NOMO-1 (cell line): ENCODE data around the gene UBXN11.

Source experiments
- DNase-seq, 2 experiments: peaks; one replicate each; lab custom pipeline; 2025; ENCODE audit not compliant: unreplicated experiment in 2 of 2; lab: John Stamatoyannopoulos, UW

UBXN11 gene

DNA sequence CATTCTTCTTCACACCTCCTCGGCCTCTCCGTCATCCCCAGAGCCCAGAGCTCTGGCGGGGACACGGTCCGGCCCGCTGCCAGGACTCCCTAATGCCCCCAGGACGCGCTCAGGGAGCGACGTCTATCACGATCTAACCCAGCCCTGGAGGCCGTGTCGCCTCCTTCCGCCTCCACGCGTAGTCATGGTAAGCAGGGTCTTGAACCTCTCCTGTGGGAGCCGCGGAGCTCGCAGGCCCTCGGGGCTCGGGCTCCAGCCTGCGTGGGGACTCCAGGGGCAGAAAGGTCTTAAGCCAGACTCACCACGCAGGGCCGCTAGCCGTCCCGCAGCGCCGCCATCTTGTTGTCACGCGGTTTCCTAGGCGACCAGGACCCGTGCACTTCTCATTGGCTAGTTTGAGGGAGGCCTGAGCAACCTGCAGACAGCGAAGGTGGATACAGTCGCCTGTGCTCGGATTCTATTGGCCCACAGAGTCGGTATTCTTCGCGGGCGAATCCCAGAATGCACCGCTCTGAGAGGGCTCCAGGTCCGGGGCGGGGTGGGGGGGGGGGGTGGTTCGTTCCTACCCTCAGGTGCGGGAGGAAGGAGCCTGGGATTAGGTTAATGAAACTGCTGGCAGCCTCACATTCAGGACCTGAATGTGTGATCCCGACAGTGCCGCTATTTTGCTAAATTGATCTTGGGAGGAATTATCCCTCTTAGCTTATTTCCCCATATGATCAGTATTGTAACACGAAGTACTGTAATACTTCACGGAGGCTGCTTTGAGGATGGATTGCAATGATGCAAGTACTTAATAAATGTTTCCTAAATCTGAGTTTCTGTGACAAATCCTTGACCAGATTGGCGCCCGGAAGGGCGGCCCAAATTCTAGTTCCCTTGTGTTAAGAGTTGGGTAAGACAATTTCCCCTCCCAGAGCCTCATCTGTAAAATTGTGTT, at the start of gene UBXN11:
TSS of gene UBXN11 (minus strand) at position 347 of the 940 bp plus-strand sequence. CDS start 3,753 bp downstream, outside the sequence.
- DNase-seq = peak; percentile 96

GRCh38 chr1:26356106-26356505, 49.7 kb upstream of the UBXN11 start:
- DNase-seq = no peak

GRCh38 chr1:26354972-26355371, 48.5 kb upstream of the UBXN11 start:
- no peak for DNase-seq

DNA sequence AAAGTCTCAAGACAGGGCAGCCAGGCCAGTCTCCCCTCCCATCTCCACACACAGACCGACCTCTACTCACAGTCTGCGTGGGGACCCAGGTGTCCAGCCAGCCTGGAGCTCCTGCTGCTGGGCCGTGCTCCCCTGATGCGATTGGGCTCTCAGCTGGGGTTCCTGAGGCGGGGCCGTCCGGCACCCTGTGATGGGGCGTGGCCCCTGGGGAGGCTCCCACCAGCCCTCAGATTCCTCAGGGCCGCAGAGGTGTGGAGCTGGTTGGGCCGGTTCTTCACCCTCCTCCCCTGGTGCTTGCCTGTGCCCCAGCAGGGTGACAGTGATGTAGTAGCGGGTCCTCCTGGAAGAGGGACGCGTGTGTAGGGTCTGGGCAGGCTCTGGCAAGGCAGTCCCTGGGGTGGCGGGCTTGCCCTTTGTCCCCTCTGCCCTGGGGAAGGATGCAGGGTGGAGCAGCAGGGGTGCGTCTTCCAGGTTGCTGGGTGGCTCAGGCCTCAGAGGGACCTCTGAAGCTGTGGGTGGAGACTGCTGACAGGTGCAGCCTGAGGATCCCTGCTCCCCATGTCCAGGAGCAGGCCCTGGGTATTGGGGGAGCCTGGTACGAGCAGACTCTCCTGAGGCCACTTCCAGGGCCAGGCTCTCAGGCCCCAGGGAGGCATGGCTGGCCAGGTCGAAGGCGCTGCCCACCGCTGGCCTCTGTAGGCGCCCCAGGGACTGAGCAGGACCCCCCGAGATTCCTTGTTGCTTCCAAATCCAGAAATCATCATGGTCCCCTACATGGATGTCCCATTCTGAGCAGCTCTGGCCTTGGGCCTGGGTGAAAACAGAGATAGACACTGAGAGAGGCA, 47.8 kb upstream of the UBXN11 start, which contains the start of gene CRYBG2:
TSS of gene CRYBG2 (minus strand) at position 155 of the 845 bp plus-strand sequence. CDS start 7,473 bp downstream, outside the sequence.
- DNase-seq = no peak

DNA sequence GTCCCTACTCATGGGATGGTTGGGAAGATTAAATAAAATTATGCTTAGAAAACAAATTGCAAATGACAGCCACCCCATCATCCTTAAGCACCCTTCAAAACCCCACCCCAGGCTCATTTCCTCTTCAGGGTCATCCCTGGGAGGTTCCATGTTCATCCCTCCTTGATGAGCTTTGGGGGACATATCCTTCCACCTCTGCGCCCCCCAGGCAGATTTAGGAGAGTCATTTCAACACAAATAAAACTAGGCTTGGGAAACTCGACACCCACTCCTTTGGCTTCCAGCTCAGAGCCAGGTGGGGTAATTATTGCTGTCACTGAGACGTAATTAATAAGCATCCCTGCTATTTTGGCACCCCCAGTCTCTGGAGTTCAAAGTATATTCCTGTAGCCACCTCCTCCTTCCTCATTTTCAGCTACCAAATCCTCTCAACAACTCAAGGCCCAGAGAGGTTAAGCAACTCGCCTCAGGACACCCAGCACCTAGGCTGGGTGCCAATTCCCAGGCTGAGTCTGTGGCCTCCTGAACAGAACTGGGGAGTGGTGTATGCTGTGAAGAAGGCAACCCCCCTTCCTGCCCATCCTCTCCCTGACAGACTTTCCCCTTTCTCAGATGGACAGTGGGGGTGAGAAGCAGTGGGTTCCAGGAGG, 46.9 kb upstream of the UBXN11 start:
- DNase-seq = no peak

GRCh38 chr1:26352338-26352679, 45.9 kb upstream of the UBXN11 start:
- no peak for DNase-seq

- no peak for DNase-seq
These were observed 45.3 kb upstream of the UBXN11 start for GRCh38 chr1:26351590-26352337.

GRCh38 chr1:26350701-26351589, 44.5 kb upstream of the UBXN11 start:
- no peak for DNase-seq

GRCh38 chr1:26350343-26350700, 43.9 kb upstream of the UBXN11 start:
- DNase-seq = no peak

- DNase-seq = no peak
These were observed 43.4 kb upstream of the UBXN11 start for GRCh38 chr1:26349877-26350244.

DNA sequence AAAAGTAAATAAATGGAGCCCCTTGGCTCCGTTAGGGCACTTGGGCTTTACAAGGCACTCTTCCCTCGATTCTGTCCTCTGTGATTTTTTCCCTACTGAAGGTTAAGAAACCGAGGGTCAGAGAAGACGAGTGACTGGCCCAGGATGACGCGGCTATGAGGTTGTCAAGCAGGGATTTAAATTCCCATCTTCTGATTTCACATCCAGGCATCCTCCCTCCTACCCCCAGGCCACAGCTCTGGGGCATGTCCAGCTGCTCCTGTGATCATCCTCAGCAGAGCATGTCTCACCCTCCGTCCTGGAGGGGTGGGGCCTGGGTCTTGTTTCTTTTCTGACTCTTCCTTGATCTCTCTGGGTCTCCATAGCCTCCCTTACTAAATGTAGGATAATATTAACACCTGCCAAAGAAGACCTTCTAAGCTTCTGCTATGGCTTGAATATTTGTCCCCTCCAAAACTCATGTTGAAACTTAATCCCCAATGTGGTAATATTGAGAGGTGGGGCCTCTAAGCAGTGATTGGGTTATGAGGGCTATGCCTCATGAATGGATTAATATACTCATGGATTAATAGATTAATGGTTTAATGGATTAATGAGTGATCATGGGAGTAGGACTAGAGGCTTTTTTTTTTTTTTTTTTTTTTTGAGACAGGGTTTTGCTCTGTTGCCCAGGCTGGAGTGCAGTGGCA, 42.9 kb upstream of the UBXN11 start:
- no peak for DNase-seq

DNA sequence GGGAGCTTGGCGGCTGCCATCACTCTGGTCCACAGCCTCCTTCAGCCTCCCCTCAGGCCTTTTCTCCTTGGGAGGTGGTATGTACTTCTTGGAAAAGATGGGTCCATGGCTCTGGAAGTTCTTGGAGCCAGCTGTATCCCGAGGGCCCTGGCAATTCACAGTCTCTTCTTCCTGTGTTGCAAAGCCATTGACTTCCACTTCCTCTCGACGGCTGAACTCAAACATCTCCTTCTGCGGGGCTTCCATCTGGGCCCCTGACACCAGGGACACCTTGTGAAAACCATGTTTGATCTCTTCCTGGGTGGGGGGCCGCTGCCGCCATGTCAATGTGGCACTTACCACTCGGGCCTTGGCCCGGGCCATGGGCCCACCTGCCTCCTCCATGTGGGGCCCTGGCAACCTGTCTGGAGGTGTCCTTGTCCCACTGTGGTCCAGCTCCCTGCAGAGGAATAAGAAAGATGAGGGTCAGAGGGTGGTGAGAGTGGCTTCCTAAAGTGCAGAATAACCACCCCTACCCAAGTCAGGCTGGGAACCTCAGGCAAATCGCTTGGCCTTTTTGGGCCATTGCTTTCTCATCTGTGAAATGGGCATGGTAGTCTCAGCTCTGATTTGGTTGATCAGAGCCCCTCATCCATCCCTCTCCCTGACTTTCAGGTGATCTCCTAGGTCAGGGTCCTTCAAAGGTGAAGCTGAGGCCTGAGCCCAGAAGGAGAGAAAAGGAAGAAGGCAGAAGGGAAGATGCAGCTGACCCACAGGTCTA, 40.0 kb upstream of the UBXN11 start:
- DNase-seq = peak in 1 of 2 experiments; percentile 14

DNA sequence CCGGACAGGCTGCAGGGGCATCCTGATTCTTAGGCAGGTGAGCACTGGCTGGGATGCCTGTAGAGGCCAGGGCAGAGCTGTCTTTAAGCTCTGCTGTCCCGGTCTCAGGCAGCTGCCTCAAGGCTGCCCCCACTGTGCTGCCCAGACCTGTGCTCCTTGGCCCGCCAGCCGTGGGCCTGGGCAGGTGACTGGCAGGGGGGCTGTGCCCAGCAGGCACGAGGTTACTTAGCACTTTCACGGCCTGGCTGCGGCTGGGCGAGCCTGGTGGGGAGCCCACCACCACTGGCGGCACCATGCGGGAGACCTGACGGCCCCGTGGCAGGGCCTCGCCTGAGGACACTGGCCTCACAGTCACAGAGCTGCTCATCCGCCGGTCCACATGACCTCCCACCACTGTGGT, 39.3 kb upstream of the UBXN11 start:
- DNase-seq = no peak

DNA sequence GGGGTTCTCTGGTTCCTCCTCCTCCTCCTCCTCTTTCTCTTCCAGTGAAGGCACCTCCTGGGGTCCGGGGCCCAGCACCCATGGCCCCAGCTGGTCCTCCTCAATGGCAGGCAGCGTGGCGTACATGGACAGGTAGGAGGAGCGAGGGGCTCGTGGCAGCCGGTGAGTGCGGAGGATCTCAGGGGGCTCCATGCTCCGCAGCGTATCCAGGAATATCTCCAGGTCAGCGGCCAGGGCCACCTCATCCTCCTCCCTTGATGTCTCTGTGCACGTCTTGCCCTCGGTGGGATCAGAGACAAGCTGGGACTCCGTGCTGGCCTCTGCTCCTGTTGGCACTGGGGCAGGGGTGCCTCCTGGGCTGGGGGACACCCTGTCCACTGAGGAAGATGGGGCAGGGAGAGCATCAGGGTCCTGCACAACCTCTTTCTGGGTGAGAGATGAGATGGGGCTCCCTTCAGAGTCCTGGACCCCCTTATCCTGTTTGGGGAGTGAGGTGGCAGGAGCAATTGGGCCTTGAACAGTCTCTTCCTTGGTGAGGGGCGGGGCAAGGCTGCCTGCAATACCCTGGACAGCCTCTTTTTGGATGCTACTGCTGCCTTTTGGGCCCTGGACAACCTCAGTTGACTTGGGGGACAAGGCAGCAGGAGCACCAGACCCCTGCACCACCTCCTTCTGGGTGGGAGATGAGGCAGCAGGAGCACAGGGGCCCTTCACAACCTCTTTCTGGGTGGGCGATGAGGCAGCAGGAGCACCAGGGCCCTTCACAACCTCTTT, 37.9 kb upstream of the UBXN11 start:
- DNase-seq = no peak

GRCh38 chr1:26340047-26340481, 33.6 kb upstream of the UBXN11 start:
- DNase-seq = no peak

GRCh38 chr1:26338670-26339069, 32.2 kb upstream of the UBXN11 start:
- DNase-seq = no peak

- no peak for DNase-seq
These were observed 31.2 kb upstream of the UBXN11 start for GRCh38 chr1:26337625-26338024.

DNA sequence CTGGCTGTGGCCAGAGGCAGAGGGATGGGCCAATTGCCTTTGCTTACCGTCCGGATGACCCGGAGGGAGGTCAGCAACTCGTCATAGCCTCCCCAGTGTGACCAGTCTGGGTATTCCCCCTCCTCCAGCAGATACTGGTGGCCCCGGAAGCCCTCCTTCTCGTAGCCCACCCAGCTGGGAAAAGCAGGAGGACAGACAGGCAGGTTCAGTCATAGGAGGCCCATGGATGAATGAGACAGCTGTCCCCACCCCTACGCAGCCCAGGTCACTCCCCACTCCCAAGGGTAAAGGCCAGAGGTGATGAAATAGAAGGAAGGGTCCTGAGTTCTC, 30.7 kb upstream of the UBXN11 start:
- no peak for DNase-seq
